GM04503 (cell line): ENCODE data around the gene PDE4D.
"Not testable (repeated sequence)": the region's sequence is repeated elsewhere in the genome, so short reads cannot be mapped to it uniquely, and the experiment has no call there.

Experiments
- DNase-seq: peaks from one replicate; pipeline ENCODE4 v3.0.0-alpha.2; 2012; ENCODE audit warnings: low read depth

Gene PDE4D

DNA sequence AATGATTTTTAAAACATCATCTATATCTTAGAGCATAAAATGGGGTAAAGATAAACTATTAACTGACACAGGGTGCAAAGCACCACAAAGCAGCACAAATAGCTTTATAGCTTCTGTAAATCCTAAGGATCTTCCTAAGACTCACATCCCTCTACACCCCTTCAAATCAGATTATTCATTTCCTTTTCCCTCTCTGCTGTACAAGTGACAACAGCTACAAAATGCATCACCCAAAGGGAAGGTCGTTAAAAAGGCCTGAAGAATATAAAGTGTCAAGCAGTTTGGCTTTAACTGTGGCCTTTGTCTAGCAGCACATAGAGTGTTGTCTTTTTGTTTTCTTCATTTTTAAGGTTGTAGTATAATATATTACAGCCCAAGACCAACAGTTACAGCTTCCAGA is 422.1 kb downstream of the PDE4D start:
- no peak for DNase-seq

DNA sequence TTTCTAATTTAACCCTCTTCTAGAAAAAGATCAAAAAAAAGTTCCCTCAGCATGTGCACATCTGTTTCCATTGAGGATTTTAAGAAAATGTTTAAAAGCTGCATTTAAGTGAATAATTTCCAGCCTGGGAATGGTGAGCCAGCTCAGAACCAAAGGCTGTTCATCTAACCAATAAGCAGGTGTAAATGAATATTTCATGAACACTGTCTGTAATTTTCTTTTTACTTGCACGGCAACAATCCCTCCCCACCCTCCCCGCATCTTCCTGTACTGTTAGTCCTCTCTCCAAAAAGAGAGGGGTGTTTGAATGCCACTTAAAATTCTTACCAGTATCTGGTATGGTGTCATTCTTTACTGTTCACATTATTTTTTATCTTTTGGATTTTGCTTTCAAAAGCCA is 425.6 kb downstream of the PDE4D start:
- no peak for DNase-seq

DNA sequence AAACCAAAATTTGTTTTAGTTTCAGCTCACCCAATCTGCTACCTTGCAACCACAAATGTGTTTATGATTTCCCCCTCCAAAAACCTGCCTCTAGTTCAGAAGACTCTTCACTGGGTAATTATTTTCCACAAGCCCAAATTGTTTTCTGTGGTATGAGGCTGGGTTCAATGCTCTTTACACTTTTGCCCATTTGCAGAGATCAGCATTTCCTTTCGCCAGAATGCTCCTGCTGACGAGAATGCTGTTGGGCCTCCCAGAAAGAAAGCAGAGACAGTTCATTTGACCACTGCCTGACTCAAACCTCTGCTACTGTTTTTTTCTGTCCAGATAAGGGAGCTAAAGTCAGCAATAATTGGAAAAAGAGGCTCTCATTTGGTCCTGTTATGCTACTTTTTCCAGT is 427.3 kb downstream of the PDE4D start:
- DNase-seq: no peak

DNA sequence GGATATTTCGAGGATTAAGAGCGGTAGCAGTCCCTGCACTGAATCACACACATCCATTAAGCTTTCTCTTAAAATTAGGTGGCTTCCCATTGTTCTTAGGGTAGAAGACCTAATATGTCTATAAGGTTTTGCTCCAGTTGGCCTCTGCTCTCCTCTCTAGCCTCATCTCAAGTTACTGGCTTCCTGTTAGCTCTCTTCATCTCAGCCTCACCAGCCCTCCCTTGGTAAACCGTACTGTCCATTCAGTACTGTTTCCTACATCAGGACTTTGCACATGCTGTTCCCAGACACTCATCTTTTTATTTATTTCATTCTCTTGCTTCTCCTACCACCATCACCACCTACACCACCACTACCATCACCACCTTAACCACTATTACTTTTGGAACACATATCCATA is 428.6 kb downstream of the PDE4D start:
- no peak for DNase-seq

DNA sequence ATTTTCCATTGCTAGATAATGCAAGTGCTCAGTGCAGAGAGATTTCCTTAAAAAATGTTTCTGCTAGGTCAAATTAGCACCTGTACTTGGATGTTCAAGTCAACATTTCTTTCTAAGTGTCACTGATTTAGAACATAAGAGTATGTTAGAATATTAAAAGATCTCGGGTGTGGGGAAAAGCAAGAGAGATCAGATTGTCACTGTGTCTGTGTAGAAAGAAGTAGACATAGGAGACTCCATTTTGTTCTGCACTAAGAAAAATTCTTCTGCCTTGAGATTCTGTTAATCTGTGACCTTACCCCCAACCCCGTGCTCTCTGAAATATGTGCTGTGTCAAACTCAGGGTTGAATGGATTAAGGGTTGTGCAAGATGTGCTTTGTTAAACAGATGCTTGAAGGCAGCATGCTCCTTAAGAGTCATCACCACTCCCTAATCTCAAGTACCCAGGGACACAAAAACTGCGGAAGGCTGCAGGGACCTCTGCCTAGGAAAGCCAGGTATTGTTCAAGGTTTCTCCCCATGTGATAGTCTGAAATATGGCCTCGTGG is 429.8 kb downstream of the PDE4D start:
- DNase-seq: not testable (repeated sequence)

DNA sequence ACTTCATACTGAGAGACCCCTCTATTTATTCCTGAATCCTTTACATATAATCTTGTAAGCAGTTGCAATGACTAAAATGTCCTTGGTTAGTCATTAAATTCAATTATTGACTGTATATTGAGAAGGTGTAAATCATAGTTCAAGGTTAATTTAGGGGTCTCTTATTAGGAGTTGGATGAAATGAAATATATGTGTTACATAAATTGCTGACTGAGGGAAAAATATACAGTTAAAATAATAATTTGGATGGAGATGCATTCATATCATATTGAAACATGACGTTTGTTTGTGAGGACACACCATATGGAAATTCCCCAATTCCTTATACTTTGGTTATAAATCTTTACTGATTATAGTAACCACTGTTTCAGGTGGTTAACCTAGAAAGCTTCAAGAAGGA is 430.6 kb downstream of the PDE4D start:
- DNase-seq: no peak

DNA sequence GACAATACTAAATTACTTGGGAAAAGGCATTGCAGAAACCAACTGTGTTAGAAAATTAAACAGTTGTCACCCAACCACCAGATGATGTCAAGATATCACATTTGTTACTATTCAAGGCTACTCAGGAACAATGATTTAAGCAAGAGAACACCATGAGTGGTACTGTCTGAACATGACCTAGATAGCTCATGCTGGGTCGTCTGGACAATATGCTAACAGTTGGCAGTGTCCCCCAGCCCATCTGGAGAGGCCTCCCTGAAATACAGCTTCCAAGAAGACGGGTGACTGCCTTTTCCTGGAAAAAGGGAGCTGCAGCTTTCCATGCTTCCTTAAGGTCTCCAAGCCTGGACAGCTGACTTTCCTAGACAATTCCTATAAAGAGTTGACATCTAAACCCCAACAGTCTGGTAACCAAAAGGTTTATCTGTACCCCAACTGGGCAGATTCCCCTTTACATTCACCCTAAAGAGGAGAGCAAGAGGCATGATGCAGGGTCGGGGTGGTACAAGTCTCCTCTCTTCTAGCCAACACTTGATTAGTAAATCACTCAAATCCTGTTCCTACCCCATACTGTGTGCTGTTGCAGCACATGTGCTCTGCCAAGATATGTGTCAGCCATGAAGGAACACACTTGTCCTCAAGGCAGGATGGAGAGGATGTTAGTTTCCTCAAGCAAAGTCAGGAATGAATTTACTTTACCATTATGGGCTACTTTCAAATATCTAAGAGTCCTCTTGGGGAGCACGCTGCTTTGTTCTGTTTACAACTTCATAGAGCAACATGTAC is 433.0 kb downstream of the PDE4D start:
- DNase-seq: no peak

DNA sequence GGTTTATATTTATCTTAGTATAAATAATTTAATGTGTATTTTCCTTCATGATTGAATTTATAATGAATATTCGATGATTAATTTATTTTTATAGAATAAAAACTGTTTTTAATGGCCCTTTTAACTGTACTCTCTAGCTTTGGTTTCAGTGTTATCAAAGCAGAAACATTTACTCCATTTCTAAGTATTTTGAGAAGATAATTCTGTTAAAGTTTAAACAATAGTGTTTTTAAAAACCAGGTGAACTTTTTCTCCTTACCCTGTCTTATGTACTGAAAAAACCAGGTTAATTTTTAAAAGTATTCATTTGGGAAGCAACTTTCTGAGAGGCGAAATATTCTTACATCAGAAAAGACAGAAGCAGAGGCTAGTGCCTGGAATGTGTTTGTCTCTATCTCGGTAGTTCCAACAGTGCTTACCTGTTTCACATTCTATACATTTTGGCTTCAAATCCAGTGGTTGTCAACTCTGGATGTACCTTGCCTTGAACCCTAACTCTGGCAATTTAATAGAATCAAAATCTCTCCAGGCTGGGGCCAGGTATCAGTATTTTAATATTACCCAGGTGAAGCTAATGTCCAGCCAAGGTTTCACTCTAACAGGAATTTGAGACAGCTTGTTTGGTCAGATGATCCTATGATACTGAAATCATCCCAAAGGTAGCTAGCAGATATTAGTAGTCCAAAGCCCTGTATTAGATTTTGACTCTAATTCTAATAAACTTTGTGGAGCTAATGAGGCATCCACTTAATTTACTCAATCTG is 434.4 kb downstream of the PDE4D start:
- DNase-seq: no peak

DNA sequence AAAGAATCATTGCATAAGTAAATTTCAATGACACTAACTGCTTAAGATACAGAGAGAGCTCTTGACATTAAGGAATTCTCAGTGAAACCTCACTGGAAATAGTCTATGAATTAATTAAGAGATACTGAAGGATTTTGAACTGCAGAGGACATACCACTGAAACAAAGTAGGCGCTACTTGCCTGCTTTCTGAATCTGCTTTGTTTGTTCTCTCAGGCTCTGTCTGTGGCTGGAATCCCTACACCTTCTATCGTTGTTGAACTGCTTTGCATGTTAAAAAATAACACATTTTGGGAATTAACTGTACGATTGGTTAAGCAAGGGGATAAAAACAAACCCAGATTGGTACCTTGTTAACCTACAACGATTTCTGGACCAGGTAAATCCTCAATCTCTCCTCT is 435.2 kb downstream of the PDE4D start:
- no peak for DNase-seq

DNA sequence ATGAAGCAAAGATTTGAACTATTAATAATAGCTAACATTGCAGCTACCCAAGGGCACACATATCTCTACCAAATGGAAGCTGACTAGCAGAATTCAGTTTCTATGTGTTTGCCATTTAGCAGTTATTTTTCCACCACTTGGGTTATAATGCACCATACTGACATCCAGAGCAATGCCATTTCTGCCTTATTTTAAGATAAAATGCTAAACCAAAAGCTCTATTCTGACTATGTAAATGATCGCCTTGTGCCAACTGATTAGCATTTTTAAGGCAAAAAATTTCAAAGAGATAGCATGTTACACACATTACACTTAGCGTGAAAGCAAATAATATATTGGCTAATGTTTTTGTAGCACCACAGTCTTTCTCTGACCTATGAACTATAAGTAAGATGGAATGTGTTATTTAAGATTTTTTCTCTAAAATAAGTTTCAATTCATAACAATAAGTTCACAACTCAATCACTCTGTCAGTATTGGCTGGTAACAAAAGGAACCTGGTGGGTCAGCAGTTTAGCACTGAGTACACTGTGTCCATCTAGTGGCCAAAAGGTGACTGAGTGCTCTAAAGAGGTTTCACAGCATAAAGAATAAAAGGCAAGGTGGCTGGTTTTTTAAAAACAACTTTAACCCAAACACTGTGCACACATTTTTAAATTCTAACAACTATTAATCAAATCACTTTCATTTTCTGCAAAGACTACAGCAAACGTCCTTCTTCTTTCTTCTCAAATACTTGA is 443.5 kb downstream of the PDE4D start:
- DNase-seq: no peak

DNA sequence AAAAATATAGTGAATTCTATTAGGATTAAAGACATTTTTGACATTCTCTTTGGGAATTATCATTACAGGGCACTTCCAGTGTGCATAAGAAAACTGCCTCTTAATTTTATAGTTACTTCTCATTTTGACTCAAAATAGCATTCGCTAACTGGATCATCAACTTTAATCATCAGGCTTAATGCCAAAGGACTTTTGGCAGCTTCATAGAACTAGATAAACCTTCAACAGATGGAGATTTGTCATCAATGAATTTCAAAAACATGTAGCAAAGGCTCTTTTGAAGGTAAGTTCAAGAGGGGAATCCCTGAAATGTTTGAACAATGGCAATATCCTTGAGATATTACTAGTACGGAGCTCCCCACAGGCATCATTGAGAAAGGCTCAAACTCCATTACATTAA is 447.2 kb downstream of the PDE4D start:
- DNase-seq: no peak

DNA sequence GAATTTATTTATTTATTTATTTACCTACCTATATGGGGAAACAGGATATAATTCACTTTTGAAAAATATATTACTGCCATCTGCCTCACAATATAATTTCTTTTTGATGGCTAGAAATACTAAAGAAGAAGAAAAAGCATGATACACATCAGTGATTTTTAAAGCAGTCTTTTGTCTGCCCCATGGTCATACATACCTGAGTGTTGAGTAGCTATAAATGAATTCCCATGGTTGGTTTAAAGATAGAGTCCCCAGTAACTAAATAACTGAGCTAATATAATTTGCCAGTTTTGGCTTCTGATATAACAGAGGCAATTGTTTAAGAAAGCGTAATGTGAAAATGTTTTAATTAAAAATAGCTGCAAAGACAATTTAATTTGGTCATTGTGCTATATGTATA is 447.8 kb downstream of the PDE4D start:
- no peak for DNase-seq

DNA sequence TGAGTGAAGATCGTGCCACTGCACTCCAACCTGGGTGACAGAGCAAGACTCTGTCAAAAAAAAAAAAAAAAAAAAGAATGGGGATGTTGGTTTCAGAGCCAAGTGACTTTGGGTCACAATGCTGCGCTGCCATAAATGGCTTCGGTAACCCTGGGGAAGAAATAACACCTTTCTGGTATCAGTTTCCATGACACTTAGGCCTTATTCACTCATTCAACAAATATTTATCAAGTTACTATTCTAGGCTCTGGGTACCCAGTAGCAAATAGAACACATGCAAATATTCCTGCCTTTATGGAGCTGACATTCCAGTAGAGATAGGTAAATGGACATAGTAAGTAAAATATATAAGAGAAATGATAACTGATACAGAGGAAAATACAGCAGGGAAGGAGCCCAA is 454.2 kb downstream of the PDE4D start:
- DNase-seq: no peak

DNA sequence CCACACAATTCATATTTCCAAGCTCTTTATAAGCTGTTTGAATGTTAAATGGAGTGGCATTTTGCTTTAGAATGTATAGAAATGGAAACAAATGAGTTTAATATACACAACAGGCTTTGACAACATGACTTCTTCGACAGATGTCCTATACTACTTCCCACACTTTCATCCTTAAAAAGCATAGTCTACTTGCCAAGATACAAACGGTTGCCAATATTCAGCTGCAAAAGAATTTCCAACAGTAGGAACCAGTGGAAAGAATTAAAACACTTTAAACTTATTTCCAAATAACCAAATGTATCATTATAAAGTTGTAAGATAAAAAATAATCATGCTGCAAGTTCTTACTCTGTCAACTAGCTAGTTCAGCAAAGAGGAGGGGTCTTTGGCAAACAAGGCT is 456.4 kb downstream of the PDE4D start:
- DNase-seq: no peak

DNA sequence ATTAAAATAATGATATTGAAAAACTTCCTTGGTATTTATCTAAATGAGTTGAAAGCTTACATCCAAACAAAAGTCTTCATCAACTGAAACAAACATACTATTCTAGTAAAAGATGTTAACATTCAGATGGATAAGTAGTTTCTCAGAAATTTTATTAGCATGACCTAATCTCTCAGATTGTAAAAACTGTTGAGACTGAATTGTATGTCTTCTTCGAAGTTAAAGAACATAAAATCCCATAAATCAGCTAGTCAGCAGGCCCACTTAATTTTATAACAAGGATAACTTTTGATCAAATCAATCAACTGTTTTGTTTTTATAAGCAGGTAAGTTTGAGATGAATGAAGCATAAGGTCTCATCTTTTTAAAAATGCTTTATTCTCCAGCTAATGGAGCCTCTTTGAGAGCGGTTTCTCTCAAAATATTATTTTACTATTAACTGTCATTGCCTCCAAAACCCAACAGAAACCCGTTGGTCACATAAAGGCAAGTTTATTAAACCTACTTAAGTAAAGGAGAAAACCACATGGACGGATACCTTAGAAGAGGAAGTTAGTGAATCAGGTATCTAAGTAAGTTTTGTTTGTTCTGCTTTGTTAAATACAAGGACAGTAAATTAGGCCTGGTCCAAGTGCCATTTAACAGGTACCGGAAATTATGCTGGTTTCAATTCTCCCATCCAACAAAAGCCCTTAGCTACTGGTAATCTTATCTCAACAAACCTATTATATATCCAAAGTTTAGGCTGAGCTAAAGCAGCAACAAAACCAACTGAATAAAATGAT is 457.0 kb downstream of the PDE4D start:
- no peak for DNase-seq

DNA sequence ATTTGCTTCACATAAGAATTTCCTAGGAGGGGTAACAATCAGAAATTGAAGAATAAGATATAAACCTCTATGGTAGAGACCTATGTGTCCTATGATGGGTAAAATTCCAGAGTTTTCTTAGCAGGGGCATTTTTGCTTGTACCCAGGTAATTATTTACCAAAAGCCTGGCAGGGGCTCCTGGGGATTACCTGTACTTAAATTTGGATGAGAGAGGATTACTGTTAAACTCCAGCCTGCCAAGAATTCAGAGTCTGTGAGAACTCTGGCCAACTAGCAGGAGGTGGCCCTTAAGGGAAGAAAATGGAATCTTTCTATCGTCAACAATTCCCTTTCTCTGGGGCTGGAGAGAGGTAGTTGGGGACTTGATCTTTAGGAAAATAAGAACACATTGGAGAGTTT is 460.4 kb downstream of the PDE4D start:
- DNase-seq: no peak

DNA sequence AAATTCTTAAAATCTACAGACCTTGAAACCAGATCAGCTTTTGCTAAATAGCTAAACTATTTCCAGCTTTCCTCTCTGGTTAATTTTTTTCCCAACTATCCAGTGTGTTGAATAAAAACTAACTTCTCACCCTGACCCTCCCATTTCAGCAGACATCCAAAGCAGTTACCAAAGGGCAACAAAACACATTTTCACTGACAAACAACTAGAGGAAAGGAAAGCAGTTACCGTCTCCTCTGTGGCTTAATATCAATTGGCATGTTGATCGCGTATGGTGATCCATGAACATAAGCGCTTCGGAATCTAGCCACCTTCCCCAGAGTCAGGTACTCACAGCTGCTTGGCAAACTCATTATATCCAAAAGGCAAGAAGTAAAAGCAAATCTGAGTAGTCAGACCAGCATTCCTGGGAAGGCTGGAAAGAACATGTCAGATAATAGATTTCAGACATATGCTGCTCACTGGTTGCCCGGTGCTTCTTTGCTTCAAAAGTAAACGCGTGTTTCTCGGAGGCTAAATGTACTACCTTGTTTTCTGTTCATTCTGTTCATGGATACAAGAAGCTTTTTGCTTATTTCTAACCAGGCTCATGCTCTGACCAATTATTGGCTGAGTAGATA is 463.4 kb downstream of the PDE4D start:
- no peak for DNase-seq

DNA sequence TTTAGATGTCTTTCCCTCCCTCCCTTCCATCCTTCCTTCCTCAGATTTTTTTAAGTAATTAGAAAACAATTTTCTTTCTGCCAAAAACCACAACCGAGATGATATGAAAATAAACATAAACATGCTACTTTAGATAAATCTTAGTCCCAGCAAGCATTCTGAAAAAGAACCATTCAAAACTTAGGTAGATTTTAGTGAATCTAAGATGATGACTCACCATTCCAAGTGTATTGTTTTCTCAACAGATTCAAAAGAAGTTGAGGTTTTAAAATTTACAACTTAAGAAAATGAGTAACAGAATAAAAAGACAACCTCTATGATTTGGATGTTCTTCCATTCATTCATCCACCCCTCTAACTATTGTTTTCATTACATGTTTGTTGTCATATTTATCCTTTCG is 465.1 kb downstream of the PDE4D start:
- no peak for DNase-seq

DNA sequence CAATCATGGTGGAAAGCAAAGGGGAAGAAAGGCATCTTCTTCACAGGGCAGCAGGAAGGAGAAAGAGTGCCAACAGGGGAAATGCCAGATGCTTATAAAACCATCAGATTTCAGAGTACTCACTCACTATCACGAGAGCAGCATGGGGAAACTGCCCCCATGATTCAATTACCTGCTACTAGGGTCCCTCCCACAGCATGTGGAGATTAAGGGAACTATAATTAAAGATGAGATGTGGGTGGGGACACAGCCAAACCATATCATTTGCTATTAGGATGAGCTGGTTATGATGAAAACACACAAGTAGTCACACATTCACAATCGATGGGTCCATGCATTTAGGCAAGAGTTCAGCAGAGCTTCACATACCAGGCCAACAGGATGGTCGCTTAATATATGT is 469.0 kb downstream of the PDE4D start:
- no peak for DNase-seq

DNA sequence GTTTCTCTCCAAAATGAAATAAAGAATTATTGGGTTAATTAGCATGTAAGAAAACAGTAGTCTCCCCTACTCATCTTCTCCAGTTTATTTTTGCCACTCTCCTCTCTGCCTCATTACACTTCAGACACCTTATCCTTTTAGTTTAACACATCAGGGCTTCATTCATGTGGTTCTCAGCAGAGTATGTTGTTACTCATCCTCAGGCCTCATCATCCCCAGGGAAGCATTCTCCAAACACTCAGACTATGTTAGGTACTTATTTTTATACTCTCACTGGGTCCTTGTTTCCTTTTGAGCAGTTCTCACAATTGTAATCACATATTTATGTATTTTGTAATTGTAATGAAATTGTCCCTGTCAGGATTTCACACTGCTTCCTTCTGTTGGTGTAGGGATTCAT is 470.5 kb downstream of the PDE4D start:
- peak; percentile 4 for DNase-seq
